NT2/D1 (cell line): ENCODE data around the gene KRT82.

Experiments used
- YY1 ChIP-seq: IDR thresholded peaks from 2 replicates; pipeline ENCODE4 v1.6.1; 2011; ENCODE audit not compliant: insufficient read length, insufficient read depth
- ZNF274 ChIP-seq: IDR thresholded peaks from 2 replicates; pipeline ENCODE4 v1.6.1; 2011; ENCODE audit warnings: mild to moderate bottlenecking, low read depth, low read length

GRCh38 chr12:52434760-52435530 is 28.8 kb upstream of the KRT82 start:
- no peak for TF ChIP-seq ZNF274
- TF ChIP-seq YY1, result no peak
